Measurements from ENCODE around the gene AEN.
"Not testable (repeated sequence)": the region's sequence is repeated elsewhere in the genome, so short reads cannot be mapped to it uniquely, and the experiment has no call there.

AEN gene

GRCh38 chr15:88641959-88642452 is 20.9 kb downstream of the AEN start:
- no peaks in the 10 kb centered on the region for H3K9me3 ChIP-seq (ENCODE audit: severe bottlenecking)
- H3K27me3 ChIP-seq (ENCODE audit: insufficient read depth, low read depth, severe bottlenecking), result no peaks in the 10 kb centered on the region
- H3K36me3 ChIP-seq, result no peaks in the 10 kb centered on the region
- no peak for DNase-seq
- no peak overlapping the region for H3K27ac ChIP-seq
- no peak for TF ChIP-seq CTCF (IDR thresholded peaks at IDR 0.05; ENCODE audit: low read depth, low read length)
- no peak overlapping the region for H3K4me3 ChIP-seq (ENCODE audit: low read depth, low read length)

GRCh38 chr15:88642514-88642913 is 21.4 kb downstream of the AEN start:
- H3K27me3 ChIP-seq (ENCODE audit: insufficient read depth, low read depth, severe bottlenecking); H3K4me3 ChIP-seq (ENCODE audit: low read depth, low read length); H3K36me3 ChIP-seq; H3K9me3 ChIP-seq (ENCODE audit: severe bottlenecking); DNase-seq; H3K27ac ChIP-seq: not testable (repeated sequence)

GRCh38 chr15:88644741-88645140 is 23.6 kb downstream of the AEN start:
- H3K27ac ChIP-seq, result no peak overlapping the region
- no peaks in the 10 kb centered on the region for H3K36me3 ChIP-seq
- no peak overlapping the region for H3K4me3 ChIP-seq (ENCODE audit: low read depth, low read length)
- TF ChIP-seq CTCF (IDR thresholded peaks at IDR 0.05; ENCODE audit: low read depth, low read length), result no peak
- H3K9me3 ChIP-seq (ENCODE audit: severe bottlenecking), result no peaks in the 10 kb centered on the region
- no peaks in the 10 kb centered on the region for H3K27me3 ChIP-seq (ENCODE audit: insufficient read depth, low read depth, severe bottlenecking)
- DNase-seq, result no peak

GRCh38 chr15:88645171-88646087 is 24.3 kb downstream of the AEN start:
- Histone ChIP-seq H3K27ac (no peak overlapping the region), H3K27me3 (ENCODE audit: insufficient read depth, low read depth, severe bottlenecking) (no peaks in the 10 kb centered on the region), H3K36me3 (no peaks in the 10 kb centered on the region), H3K4me3 (ENCODE audit: low read depth, low read length) (no peak overlapping the region), H3K9me3 (ENCODE audit: severe bottlenecking) (no peaks in the 10 kb centered on the region)
- no peak for TF ChIP-seq CTCF (IDR thresholded peaks at IDR 0.05; ENCODE audit: low read depth, low read length)
- no peak for DNase-seq

- Histone ChIP-seq H3K36me3 (no peaks in the 10 kb centered on the region), H3K9me3 (ENCODE audit: severe bottlenecking) (no peaks in the 10 kb centered on the region), H3K27me3 (ENCODE audit: insufficient read depth, low read depth, severe bottlenecking) (no peaks in the 10 kb centered on the region), H3K27ac (no peak overlapping the region), H3K4me3 (ENCODE audit: low read depth, low read length) (no peak overlapping the region)
- TF ChIP-seq CTCF (IDR thresholded peaks at IDR 0.05; ENCODE audit: low read depth, low read length), result no peak
- no peak for DNase-seq
Observed at GRCh38 chr15:88646088-88646405, 24.9 kb downstream of the AEN start.

- no peaks in the 10 kb centered on the region for H3K27me3 ChIP-seq (ENCODE audit: insufficient read depth, low read depth, severe bottlenecking)
- no peaks in the 10 kb centered on the region for H3K9me3 ChIP-seq (ENCODE audit: severe bottlenecking)
- no peaks in the 10 kb centered on the region for H3K36me3 ChIP-seq
- TF ChIP-seq CTCF (IDR thresholded peaks at IDR 0.05; ENCODE audit: low read depth, low read length), result no peak
- H3K4me3 ChIP-seq (ENCODE audit: low read depth, low read length), result no peak overlapping the region
- no peak for DNase-seq
- no peak overlapping the region for H3K27ac ChIP-seq
Observed at GRCh38 chr15:88646951-88647350, 25.8 kb downstream of the AEN start.

Data from WERI-Rb-1 (cell line).